Stimulated activated CD4-positive, alpha-beta T cell treated with anti-CD3 and anti-CD28 coated beads, Interleukin-15, amount 100 ng/mL, for 1 hour (primary cell): ENCODE data around the gene LRIT2.

ENCODE experiments used
- DNase-seq, 2 donors: peaks; one replicate each; pipeline ENCODE4 v3.0.0-alpha.2; 2020; ENCODE audit warnings: low read depth in 1 of 2, low spot score in 1 of 2

The LRIT2 gene

GRCh38 chr10:84243759-84244158 is 18.4 kb upstream of the LRIT2 start:
- no peak for DNase-seq

- DNase-seq: no peak
These were observed 15.9 kb upstream of the LRIT2 start, which contains the start of gene LRIT1 for GRCh38 chr10:84241185-84241790. Gene LRIT1 (minus strand): TSS chr10:84241546. CDS start chr10:84241439, 107 bp downstream.

GRCh38 chr10:84238909-84239308 is 13.6 kb upstream of the LRIT2 start:
- DNase-seq: no peak

GRCh38 chr10:84237199-84238051 is 12.1 kb upstream of the LRIT2 start:
- DNase-seq: no peak

GRCh38 chr10:84236807-84237198 is 11.5 kb upstream of the LRIT2 start:
- no peak for DNase-seq

GRCh38 chr10:84235096-84235495 is 9.8 kb upstream of the LRIT2 start:
- no peak for DNase-seq

- no peak for DNase-seq
These were observed 9.1 kb upstream of the LRIT2 start for GRCh38 chr10:84234479-84234878.

- no peak for DNase-seq
These were observed 8.6 kb upstream of the LRIT2 start for GRCh38 chr10:84233940-84234339.

GRCh38 chr10:84232376-84232775 is 7.0 kb upstream of the LRIT2 start:
- no peak for DNase-seq

- DNase-seq: no peak
These were observed 5.0 kb upstream of the LRIT2 start for GRCh38 chr10:84230359-84230758.

- no peak for DNase-seq
These were observed 2.5 kb upstream of the LRIT2 start for GRCh38 chr10:84227810-84228209.

GRCh38 chr10:84226616-84227015 is 1.3 kb upstream of the LRIT2 start:
- no peak for DNase-seq

GRCh38 chr10:84224411-84225028 is 824 bp downstream of the LRIT2 start:
- DNase-seq: no peak

GRCh38 chr10:84221916-84222315 is 3.4 kb downstream of the LRIT2 start:
- no peak for DNase-seq

- no peak for DNase-seq
These were observed 7.6 kb downstream of the LRIT2 start for GRCh38 chr10:84217746-84218145.

GRCh38 chr10:84216834-84217233 is 8.5 kb downstream of the LRIT2 start:
- DNase-seq: no peak

GRCh38 chr10:84214612-84215235 is 10.6 kb downstream of the LRIT2 start:
- no peak for DNase-seq

- DNase-seq: no peak
These were observed 11.2 kb downstream of the LRIT2 start for GRCh38 chr10:84214046-84214572.

GRCh38 chr10:84213076-84213475 is 12.3 kb downstream of the LRIT2 start:
- no peak for DNase-seq

- DNase-seq: no peak
These were observed 13.3 kb downstream of the LRIT2 start for GRCh38 chr10:84212014-84212413.

GRCh38 chr10:84211566-84211965 is 13.8 kb downstream of the LRIT2 start:
- DNase-seq: no peak
